Osteoblast (primary cell): ENCODE measurements around the gene MPV17L2. TPM values are rescaled to one million over a fixed set of nuclear protein-coding genes. Genes with fewer than 3 reads are reported as not detected.

Experiments used
- DNase-seq: peaks from one replicate; pipeline ENCODE4 v3.0.0; 2011; ENCODE audit warnings: low spot score, mixed read lengths; ENCODE audit not compliant: insufficient read length; ENCODE audit errors: missing footprints
- H2AFZ ChIP-seq: 2 replicates; pipeline ENCODE4 v1.6.0; 2011; ENCODE audit warnings: mild to moderate bottlenecking, low read length
- H3K27ac ChIP-seq: 2 replicates; pipeline ENCODE4 v1.5.1; 2011; ENCODE audit warnings: mild to moderate bottlenecking, low read depth, low read length, moderate library complexity
- H3K27me3 ChIP-seq: 2 replicates; pipeline ENCODE4 v1.6.0; 2012; ENCODE audit warnings: mild to moderate bottlenecking, control low read depth, inconsistent platforms, low read length, moderate library complexity; ENCODE audit not compliant: insufficient read depth
- H3K36me3 ChIP-seq: 2 replicates; pipeline ENCODE4 v1.5.1; 2011; ENCODE audit warnings: mild to moderate bottlenecking, low read length, control low read depth, moderate library complexity; ENCODE audit not compliant: insufficient read depth
- H3K4me1 ChIP-seq: 2 replicates; pipeline ENCODE4 v1.5.1; 2011; ENCODE audit warnings: mild to moderate bottlenecking, low read length, control low read depth, moderate library complexity; ENCODE audit not compliant: insufficient read depth
- H3K4me2 ChIP-seq: 2 replicates; pipeline ENCODE4 v1.6.0; 2011; ENCODE audit warnings: mild to moderate bottlenecking, low read length; ENCODE audit not compliant: insufficient read depth
- H3K4me3 ChIP-seq: fragments of 200-600 bp; sonication (generic); 3 replicates; pipeline ENCODE4 v1.5.1; 2012; ENCODE audit warnings: mild to moderate bottlenecking, low read length, inconsistent platforms; ENCODE audit not compliant: insufficient read depth
- H3K79me2 ChIP-seq: 2 replicates; pipeline ENCODE4 v1.6.0; 2012; ENCODE audit warnings: mild to moderate bottlenecking, low read length, control low read depth, inconsistent platforms; ENCODE audit not compliant: insufficient read depth
- H3K9me3 ChIP-seq: 2 replicates; pipeline ENCODE4 v1.5.1; 2011; ENCODE audit warnings: low read depth, low read length, control low read depth
- H4K20me1 ChIP-seq: 2 replicates; pipeline ENCODE4 v1.6.0; 2012; ENCODE audit warnings: mild to moderate bottlenecking, low read length, control low read depth; ENCODE audit not compliant: insufficient read depth
- total RNA-seq: library from RNA; depleted of rRNA; stranded (reverse); fragments of >200 nt; gene quantifications from 2 replicates; pipeline ENCODE4 v1.2.3, GENCODE V29; 2012
- TF ChIP-seq, protein P1 (sequence below): IDR thresholded peaks from 2 replicates; pipeline ENCODE4 v1.5.1; 2011; ENCODE audit warnings: mild to moderate bottlenecking, low read depth, low read length, moderate library complexity; ENCODE audit errors: extremely low read depth

Gene MPV17L2
- total RNA-seq, 1 donor = 8.3 TPM

DNA sequence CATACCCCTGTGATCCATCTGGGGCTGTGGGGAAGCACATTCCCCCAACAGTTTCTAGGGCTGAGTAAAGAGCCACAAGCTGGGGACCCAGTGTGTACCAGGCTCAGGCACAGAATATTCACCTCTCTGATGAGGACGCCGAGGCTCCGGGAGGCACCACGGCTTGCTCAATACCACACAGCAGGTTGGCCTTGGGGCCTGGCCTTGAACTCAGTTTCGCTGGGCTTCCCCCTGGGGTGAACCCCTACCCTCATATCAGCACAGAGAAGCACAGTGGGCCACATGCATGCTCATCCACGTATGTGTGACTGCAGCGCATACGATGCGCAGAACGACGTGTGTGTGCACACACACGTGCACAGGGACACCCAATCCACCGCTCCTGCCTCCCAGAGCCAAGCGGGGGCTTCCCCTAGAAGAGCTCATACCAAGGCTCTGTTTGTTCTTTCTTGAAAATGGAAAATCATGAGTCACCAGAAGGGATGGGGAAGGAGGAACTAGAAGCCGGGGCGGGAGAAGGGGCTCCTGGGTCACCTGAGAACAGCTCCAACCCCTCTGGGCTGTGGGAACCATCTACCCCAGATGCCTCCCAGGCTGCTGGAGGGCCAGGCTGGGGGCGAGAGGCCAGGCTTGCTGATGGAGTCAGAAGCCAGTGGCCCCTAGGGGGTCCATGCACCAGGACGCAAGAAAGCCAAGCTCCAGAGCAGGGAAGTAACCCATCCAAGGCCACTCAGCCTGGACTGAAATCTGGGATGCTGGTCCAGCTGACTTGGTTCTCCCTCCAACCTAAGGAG, 38.1 kb downstream of the MPV17L2 start:
- TF ChIP-seq, protein P1, sequence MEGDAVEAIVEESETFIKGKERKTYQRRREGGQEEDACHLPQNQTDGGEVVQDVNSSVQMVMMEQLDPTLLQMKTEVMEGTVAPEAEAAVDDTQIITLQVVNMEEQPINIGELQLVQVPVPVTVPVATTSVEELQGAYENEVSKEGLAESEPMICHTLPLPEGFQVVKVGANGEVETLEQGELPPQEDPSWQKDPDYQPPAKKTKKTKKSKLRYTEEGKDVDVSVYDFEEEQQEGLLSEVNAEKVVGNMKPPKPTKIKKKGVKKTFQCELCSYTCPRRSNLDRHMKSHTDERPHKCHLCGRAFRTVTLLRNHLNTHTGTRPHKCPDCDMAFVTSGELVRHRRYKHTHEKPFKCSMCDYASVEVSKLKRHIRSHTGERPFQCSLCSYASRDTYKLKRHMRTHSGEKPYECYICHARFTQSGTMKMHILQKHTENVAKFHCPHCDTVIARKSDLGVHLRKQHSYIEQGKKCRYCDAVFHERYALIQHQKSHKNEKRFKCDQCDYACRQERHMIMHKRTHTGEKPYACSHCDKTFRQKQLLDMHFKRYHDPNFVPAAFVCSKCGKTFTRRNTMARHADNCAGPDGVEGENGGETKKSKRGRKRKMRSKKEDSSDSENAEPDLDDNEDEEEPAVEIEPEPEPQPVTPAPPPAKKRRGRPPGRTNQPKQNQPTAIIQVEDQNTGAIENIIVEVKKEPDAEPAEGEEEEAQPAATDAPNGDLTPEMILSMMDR = no peak
- DNase-seq = peak; percentile 81
- no peaks in the 10 kb centered on the region for H4K20me1 ChIP-seq
- peaks cover 19% of the 10 kb centered on the region for H3K27me3 ChIP-seq
- no peaks in the 10 kb centered on the region for H3K9me3 ChIP-seq
- H3K4me1 ChIP-seq = no peaks in the 10 kb centered on the region
- H3K27ac ChIP-seq = no peak overlapping the region
- H3K4me3 ChIP-seq = no peak overlapping the region
- no peaks in the 10 kb centered on the region for H3K79me2 ChIP-seq
- no peak overlapping the region for H3K4me2 ChIP-seq
- H2AFZ ChIP-seq = no peak overlapping the region
- no peaks in the 10 kb centered on the region for H3K36me3 ChIP-seq

DNA sequence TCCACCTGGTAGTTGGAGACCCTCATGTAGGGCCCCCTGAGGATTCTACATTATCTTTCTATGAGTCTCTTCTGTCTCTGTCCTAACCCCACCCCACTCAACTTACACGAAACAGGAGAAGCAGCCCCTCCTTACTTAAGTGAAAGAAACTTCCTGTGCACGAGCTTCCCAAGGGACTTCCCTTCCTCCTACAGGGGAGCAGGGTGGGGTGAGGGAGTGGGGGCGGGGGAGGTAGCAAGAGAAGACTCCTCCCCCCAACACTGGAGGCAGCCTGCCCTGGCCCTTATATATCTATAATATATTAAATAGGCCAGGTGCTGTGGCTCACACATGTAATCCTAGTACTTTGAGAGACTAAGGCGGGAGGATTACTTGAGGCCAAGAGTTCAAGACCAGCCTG, 38.8 kb downstream of the MPV17L2 start:
- TF ChIP-seq, protein P1 = no peak
- H3K4me2 ChIP-seq = no peak overlapping the region
- no peaks in the 10 kb centered on the region for H4K20me1 ChIP-seq
- peak; percentile 47 for DNase-seq
- no peak overlapping the region for H2AFZ ChIP-seq
- peaks cover 18% of the 10 kb centered on the region for H3K27me3 ChIP-seq
- H3K79me2 ChIP-seq = no peaks in the 10 kb centered on the region
- H3K4me1 ChIP-seq = no peaks in the 10 kb centered on the region
- no peak overlapping the region for H3K4me3 ChIP-seq
- H3K36me3 ChIP-seq = no peaks in the 10 kb centered on the region
- H3K27ac ChIP-seq = no peak overlapping the region
- H3K9me3 ChIP-seq = no peaks in the 10 kb centered on the region

DNA sequence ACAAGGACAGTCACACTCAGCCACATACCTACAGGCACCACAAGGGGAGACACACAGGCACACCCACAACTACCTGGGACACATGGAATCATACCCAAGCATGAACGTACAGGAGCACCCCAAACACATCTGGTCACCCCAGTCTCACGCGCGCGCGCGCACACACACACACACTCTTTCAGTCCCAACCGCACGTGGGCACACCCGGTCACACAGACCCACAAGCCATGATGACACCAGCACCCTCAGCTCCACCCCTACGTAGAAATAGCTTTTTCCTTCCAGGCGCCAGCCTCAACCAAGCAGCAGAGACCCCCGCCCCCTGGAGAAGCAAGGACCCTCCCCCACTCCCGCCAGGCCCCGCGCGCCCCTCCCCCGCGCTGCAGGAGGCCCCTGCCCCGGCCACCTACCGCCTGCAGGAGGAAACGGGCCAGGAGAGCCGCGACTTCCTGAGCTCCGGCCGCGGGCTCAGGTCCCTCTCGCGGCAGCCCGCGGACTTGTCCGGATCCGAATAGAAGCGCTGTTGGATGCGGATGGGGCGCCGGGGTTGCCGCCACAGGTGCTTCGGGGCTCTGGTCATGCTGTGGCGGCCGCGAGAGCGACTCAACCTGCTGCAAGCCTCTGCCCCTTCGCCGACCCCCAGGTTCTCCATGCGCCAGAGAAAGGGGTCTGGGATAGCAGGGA, 39.7 kb downstream of the MPV17L2 start:
- Histone ChIP-seq H3K9me3 (no peaks in the 10 kb centered on the region), H4K20me1 (no peaks in the 10 kb centered on the region), H3K27me3 (peaks cover 10% of the 10 kb centered on the region), H3K4me1 (no peaks in the 10 kb centered on the region), H3K27ac (no peak overlapping the region), H2AFZ (no peak overlapping the region), H3K79me2 (no peaks in the 10 kb centered on the region), H3K4me3 (no peak overlapping the region), H3K4me2 (no peak overlapping the region), H3K36me3 (no peaks in the 10 kb centered on the region)
- peak; percentile 48 for DNase-seq
- TF ChIP-seq, protein P1 = no peak

DNA sequence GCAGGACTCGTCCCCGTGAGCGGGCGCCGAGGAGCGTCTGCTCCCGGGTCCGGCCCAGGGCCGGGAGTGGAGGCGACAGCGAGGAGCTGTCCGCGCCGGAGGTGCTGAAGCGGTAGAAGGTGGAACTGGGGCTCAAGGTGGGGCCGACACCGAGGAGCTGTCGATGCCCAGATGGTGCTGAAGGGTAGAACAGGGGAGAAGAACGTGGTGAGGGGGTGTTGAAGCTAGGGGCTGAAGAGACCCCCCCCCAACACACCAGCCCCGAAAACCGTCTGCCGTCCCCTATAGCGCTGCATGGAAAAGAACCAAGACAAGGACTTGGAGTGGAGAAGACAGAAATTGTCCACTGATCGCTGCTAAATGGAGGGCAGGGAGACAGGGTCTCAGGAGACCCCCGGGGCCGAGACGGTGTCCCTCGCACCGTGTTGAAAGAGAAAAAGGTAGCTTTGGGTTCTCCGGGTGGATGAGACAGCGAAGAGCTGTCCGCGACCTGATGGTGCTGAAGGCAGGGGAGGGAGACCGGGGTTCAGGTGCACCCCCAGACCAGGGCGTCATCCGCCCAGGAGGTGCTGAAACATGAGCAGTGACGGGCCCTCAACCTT, 40.3 kb downstream of the MPV17L2 start:
- H3K27me3 ChIP-seq = peaks cover 7% of the 10 kb centered on the region
- H3K9me3 ChIP-seq = no peaks in the 10 kb centered on the region
- no peak overlapping the region for H3K4me3 ChIP-seq
- no peak overlapping the region for H2AFZ ChIP-seq
- no peaks in the 10 kb centered on the region for H3K79me2 ChIP-seq
- DNase-seq = peak; percentile 95
- no peak overlapping the region for H3K27ac ChIP-seq
- no peaks in the 10 kb centered on the region for H4K20me1 ChIP-seq
- H3K4me2 ChIP-seq = no peak overlapping the region
- H3K4me1 ChIP-seq = no peaks in the 10 kb centered on the region
- no peaks in the 10 kb centered on the region for H3K36me3 ChIP-seq
- TF ChIP-seq, protein P1 = no peak
